GM18498 (cell line): ENCODE results near the gene NEURL2.

Experiments used
- ATAC-seq: cut with Tn5 transposase; IDR thresholded peaks from one replicate; pipeline ENCODE4 v1.9.1; 2021; ENCODE audit warnings: mild to moderate bottlenecking, moderate library complexity; ENCODE audit not compliant: unreplicated experiment

Gene NEURL2

GRCh38 chr20:45920462-45921336 lies 29.7 kb upstream of the NEURL2 start:
- no peak for ATAC-seq

- ATAC-seq: no peak
These were observed 28.8 kb upstream of the NEURL2 start for GRCh38 chr20:45919542-45920399.

- ATAC-seq: no peak
These were observed 27.9 kb upstream of the NEURL2 start for GRCh38 chr20:45918779-45919537.

- ATAC-seq: no peak
These were observed 27.3 kb upstream of the NEURL2 start for GRCh38 chr20:45918182-45918737.

GRCh38 chr20:45917790-45918141 lies 26.8 kb upstream of the NEURL2 start:
- no peak for ATAC-seq

GRCh38 chr20:45913116-45913515 lies 22.1 kb upstream of the NEURL2 start:
- no peak for ATAC-seq

- ATAC-seq: no peak
These were observed 21.3 kb upstream of the NEURL2 start for GRCh38 chr20:45912344-45912682.

- no peak for ATAC-seq
These were observed 20.7 kb upstream of the NEURL2 start, which contains the start of gene PLTP for GRCh38 chr20:45911486-45912343. Gene PLTP (minus strand): TSS chr20:45912155. CDS start chr20:45911452, 703 bp downstream.

GRCh38 chr20:45910670-45911485 lies 19.9 kb upstream of the NEURL2 start:
- ATAC-seq: peak; percentile 92

- no peak for ATAC-seq
These were observed 19.0 kb upstream of the NEURL2 start for GRCh38 chr20:45909817-45910669.

GRCh38 chr20:45909336-45909808 lies 18.4 kb upstream of the NEURL2 start:
- ATAC-seq: no peak

- ATAC-seq: no peak
These were observed 17.1 kb upstream of the NEURL2 start for GRCh38 chr20:45908084-45908483.

- ATAC-seq: no peak
These were observed 16.4 kb upstream of the NEURL2 start for GRCh38 chr20:45907219-45907948.

- ATAC-seq: no peak
These were observed 14.6 kb upstream of the NEURL2 start for GRCh38 chr20:45905505-45906079.

GRCh38 chr20:45904583-45905504 lies 13.8 kb upstream of the NEURL2 start:
- ATAC-seq: no peak

- ATAC-seq: no peak
These were observed 11.2 kb upstream of the NEURL2 start for GRCh38 chr20:45902199-45902701.
